Astrocyte of the cerebellum (primary cell): ENCODE results near the gene ATXN10.

Experiments used
- DNase-seq: peaks from one replicate; pipeline ENCODE4 v3.0.0-alpha.2; 2011; ENCODE audit warnings: low read depth
- H3K4me3 ChIP-seq: 2 replicates; pipeline ENCODE4 v1.5.1; 2011; ENCODE audit warnings: mild to moderate bottlenecking, low read depth, low read length, moderate library complexity
- CTCF ChIP-seq: IDR thresholded peaks from 2 replicates; pipeline ENCODE4 v1.5.1; 2012; ENCODE audit warnings: low read length, low read depth, moderate library complexity, mild to moderate bottlenecking; ENCODE audit errors: missing control alignments
- in situ Hi-C: cut with HindIII; loops from 2 replicates; pipeline ENCODE4 v1.10.0; 2017; ENCODE audit warnings: low sequenced_read_pairs

The ATXN10 gene

GRCh38 chr22:45629469-45630089 lies 42.1 kb upstream of the ATXN10 start:
- in situ Hi-C loops, result no loop called here
- no peak for TF ChIP-seq CTCF
- no peak for DNase-seq
- H3K4me3 ChIP-seq, result no peak overlapping the region

- TF ChIP-seq CTCF, result no peak
- in situ Hi-C loops, result no loop called here
- no peak for DNase-seq
- no peak overlapping the region for H3K4me3 ChIP-seq
Measured at GRCh38 chr22:45630436-45630835, 41.2 kb upstream of the ATXN10 start.

GRCh38 chr22:45631140-45631840 lies 40.3 kb upstream of the ATXN10 start:
- in situ Hi-C loops, result no loop called here
- no peak for DNase-seq
- TF ChIP-seq CTCF, result no peak
- no peak overlapping the region for H3K4me3 ChIP-seq

GRCh38 chr22:45631841-45632238 lies 39.8 kb upstream of the ATXN10 start:
- DNase-seq, result no peak
- H3K4me3 ChIP-seq, result no peak overlapping the region
- in situ Hi-C loops, result no loop called here
- TF ChIP-seq CTCF, result no peak

- no peak overlapping the region for H3K4me3 ChIP-seq
- no peak for DNase-seq
- in situ Hi-C loops, result no loop called here
- TF ChIP-seq CTCF, result no peak
Measured at GRCh38 chr22:45632791-45633515, 38.7 kb upstream of the ATXN10 start.

- TF ChIP-seq CTCF, result no peak
- DNase-seq, result no peak
- H3K4me3 ChIP-seq, result no peak overlapping the region
- in situ Hi-C loops, result no loop called here
Measured at GRCh38 chr22:45636683-45637082, 35.0 kb upstream of the ATXN10 start.
